Esophagus muscularis mucosa (tissue), 4 donors: ENCODE results near the gene SPP2. TPM values are rescaled to one million over a fixed set of nuclear protein-coding genes. Genes with fewer than 3 reads are reported as not detected.

ENCODE experiments used
- DNase-seq: peaks from one replicate; pipeline ENCODE4 v3.0.0-alpha.2; 2017; ENCODE audit errors: extremely low spot score
- H3K27ac ChIP-seq, 4 donors: fragments of 200-600 bp; sonication (generic); replicated peaks in 1 of 4; 1 replicate in 3 of 4; 2 replicates in 1 of 4; pipeline ENCODE4 v1.5.1; 2016 to 2019; ENCODE audit warnings: mild to moderate bottlenecking in 1 of 4
- H3K27me3 ChIP-seq, 4 donors: fragments of 200-600 bp; sonication (generic); one replicate each; pipeline versions ENCODE4 v1.5.1 to v1.6.0; 2016 to 2019
- H3K36me3 ChIP-seq, 4 donors: fragments of 200-600 bp; sonication (generic); one replicate each; pipeline ENCODE4 v1.5.1; 2016 to 2019
- H3K4me1 ChIP-seq, 4 donors: fragments of 200-600 bp; sonication (generic); one replicate each; pipeline ENCODE4 v1.5.1; 2016 to 2019
- H3K4me3 ChIP-seq, 4 donors: fragments of 200-600 bp; sonication (generic); 1 replicate in 2 of 4; 2 replicates in 2 of 4; pipeline ENCODE4 v1.5.1; 2016 to 2019; ENCODE audit warnings: mild to moderate bottlenecking in 4 of 4, moderate library complexity in 1 of 4
- H3K9me3 ChIP-seq, 4 donors: fragments of 200-600 bp; sonication (generic); 1 replicate in 3 of 4; 2 replicates in 1 of 4; pipeline ENCODE4 v1.5.1; 2016 to 2019
- EP300 ChIP-seq: sonication (generic); formaldehyde crosslinking; IDR thresholded peaks from one replicate; pipeline ENCODE4 v1.6.1; 2017; ENCODE audit warnings: antibody characterized with exemption
- POLR2A ChIP-seq: fragments of 450-650 bp; IDR thresholded peaks from one replicate; pipeline ENCODE4 v1.6.1; 2017; ENCODE audit warnings: antibody characterized with exemption, moderate library complexity, mild to moderate bottlenecking, low read depth
- POLR2AphosphoS5 ChIP-seq, 2 donors: sonication (generic); formaldehyde crosslinking; IDR thresholded peaks; one replicate each; pipeline ENCODE4 v1.6.1; 2017; ENCODE audit warnings: antibody characterized with exemption in 2 of 2
- WGBS: methylation state at CpG from one replicate; pipeline ENCODE4 v1.1.5; 2018; 5-methylcytosine and 5-hydroxymethylcytosine counted together
- intact Hi-C: fragments of 100-400 bp; cut with DNase I; formaldehyde crosslinking; loops from one replicate; pipeline ENCODE4 v1.15.1; 2023
- total RNA-seq, 4 donors: library from RNA; depleted of rRNA; stranded (reverse); fragments of >200 nt; gene quantifications; one replicate each; pipeline versions ENCODE4 v1.1.0 to v1.2.1, GENCODE V29; 2016
- TF ChIP-seq, protein P1 (sequence below), 3 experiments: fragments of 200-600 bp in 2 of 3; fragments of 450-650 bp in 1 of 3; sonication (generic) in 2 of 3; IDR thresholded peaks; one replicate each; pipeline ENCODE4 v1.5.1; 2017 to 2019; ENCODE audit warnings: antibody characterized with exemption in 3 of 3, mild to moderate bottlenecking in 2 of 3, moderate library complexity in 1 of 3

SPP2 gene
- total RNA-seq, 4 donors from 2014 or later, result not detected

DNA sequence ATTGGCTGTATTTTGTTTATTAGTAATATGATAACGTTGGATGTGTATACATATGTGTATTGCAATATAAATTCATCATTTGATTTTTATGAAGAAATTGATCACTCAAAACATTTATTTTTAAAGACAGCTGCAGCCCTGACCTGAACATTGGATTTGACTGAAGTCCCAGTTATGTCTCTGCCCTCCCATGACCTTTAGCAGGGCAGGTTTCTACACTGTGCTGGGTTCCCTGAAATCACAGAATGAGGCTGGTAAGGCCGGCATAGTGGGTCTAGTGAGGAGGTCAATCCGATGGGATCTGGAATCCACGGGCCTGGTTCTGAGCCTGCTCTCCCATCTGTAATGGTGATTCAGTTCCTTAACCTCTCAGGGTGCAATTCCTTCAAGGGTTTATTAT, 22.0 kb downstream of the SPP2 start:
- 92% methylated on average over 4 of the region's 4 CpGs for WGBS
- intact Hi-C loops, result no loop called here

DNA sequence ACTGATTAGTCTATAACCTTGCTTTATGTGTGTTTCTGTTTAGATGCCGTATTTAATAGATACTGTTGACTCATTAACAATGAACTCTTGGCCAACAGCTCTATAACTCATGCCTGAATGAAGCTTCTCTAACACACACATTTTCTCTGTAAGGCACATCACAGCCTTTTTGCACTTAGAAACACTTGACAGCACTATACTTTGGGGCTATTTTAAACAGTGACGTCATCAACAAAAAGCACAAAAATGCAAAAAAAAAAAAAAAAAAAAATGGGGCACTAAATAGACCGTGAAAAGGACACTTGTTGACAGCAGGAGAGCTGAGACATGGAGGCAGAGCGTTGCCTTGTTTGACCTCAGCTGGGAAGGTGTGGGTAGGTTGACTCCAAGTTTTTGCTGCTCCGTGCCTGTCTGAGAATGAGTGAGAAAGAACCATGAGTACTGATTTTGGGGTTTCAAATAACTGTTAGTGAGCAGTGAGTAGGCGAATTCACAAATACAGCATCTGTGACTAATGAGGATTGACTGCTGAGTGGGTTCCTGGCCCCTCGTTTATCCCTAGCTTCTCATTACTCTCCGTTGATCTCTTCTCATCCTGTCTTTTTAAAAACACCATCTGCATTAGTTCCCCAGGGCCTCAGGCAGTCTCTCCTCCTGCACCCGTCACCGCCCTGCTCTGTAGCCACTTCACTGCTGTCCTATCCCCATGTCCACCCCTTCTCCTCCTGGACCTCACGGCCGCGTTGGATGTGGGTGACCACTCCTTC, 24.4 kb downstream of the SPP2 start:
- H3K36me3 ChIP-seq, result no peaks in the 10 kb centered on the region
- H3K4me1 ChIP-seq, result no peaks in the 10 kb centered on the region
- WGBS, result 70% methylated on average over 13 of the region's 13 CpGs
- H3K4me3 ChIP-seq, result no peak overlapping the region
- no peaks in the 10 kb centered on the region for H3K9me3 ChIP-seq
- H3K27me3 ChIP-seq, result no peaks in the 10 kb centered on the region
- TF ChIP-seq POLR2AphosphoS5 (IDR thresholded peaks at IDR 0.05) (no peak), POLR2A (no peak), EP300 (no peak)
- TF ChIP-seq, protein P1, sequence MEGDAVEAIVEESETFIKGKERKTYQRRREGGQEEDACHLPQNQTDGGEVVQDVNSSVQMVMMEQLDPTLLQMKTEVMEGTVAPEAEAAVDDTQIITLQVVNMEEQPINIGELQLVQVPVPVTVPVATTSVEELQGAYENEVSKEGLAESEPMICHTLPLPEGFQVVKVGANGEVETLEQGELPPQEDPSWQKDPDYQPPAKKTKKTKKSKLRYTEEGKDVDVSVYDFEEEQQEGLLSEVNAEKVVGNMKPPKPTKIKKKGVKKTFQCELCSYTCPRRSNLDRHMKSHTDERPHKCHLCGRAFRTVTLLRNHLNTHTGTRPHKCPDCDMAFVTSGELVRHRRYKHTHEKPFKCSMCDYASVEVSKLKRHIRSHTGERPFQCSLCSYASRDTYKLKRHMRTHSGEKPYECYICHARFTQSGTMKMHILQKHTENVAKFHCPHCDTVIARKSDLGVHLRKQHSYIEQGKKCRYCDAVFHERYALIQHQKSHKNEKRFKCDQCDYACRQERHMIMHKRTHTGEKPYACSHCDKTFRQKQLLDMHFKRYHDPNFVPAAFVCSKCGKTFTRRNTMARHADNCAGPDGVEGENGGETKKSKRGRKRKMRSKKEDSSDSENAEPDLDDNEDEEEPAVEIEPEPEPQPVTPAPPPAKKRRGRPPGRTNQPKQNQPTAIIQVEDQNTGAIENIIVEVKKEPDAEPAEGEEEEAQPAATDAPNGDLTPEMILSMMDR (IDR thresholded peaks at IDR 0.05), result no peak
- DNase-seq, result no peak
- intact Hi-C loops, result no loop called here
- no peak overlapping the region for H3K27ac ChIP-seq

More for the DNA sequence above, 22.0 kb downstream of the SPP2 start:
- peak; percentile 62 for DNase-seq
- Histone ChIP-seq H3K4me1 (no peaks in the 10 kb centered on the region), H3K27me3 (no peaks in the 10 kb centered on the region), H3K4me3 (no peak overlapping the region), H3K9me3 (peaks cover 0 to 9% (median 4%) of the 10 kb centered on the region in 4 donors), H3K27ac (no peak overlapping the region), H3K36me3 (no peaks in the 10 kb centered on the region)
- TF ChIP-seq POLR2A (no peak), EP300 (no peak), POLR2AphosphoS5 (IDR thresholded peaks at IDR 0.05) (no peak)
- TF ChIP-seq, protein P1 (IDR thresholded peaks at IDR 0.05), result no peak

GRCh38 chr2:234075518-234075915, 25.0 kb downstream of the SPP2 start:
- Histone ChIP-seq H3K27me3 (no peaks in the 10 kb centered on the region), H3K4me1 (no peaks in the 10 kb centered on the region), H3K36me3 (no peaks in the 10 kb centered on the region), H3K9me3 (no peaks in the 10 kb centered on the region), H3K27ac (no peak overlapping the region), H3K4me3 (no peak overlapping the region)
- intact Hi-C loops, result no loop called here
- TF ChIP-seq POLR2A, result no peak
- TF ChIP-seq, protein P1 (IDR thresholded peaks at IDR 0.05), result no peak
- no peak for TF ChIP-seq EP300
- TF ChIP-seq POLR2AphosphoS5 (IDR thresholded peaks at IDR 0.05), result no peak
- DNase-seq, result peak; percentile 84
- WGBS, result 45% methylated on average over 4 of the region's 4 CpGs

DNA sequence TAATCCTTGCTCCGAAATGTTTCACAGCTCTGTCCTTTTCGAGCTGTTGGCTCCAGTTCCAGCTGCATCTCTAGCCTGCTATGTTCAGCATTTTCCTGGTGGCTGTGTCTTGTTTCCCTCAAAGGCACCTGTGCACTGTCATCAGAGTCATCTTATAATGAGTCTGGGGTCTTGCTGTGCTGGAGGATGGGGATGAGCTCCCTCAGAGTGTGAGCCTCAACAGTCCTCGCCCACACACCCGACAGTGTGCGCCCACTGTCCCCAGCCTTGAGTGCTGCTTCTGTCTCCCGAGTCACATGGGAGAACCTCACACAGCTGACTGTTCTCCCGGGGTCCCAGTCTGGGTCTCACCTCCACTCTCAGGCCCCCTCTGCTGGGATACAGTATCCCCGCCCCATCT, 25.4 kb downstream of the SPP2 start:
- Histone ChIP-seq H3K27me3 (no peaks in the 10 kb centered on the region), H3K4me1 (no peaks in the 10 kb centered on the region), H3K27ac (no peak overlapping the region), H3K36me3 (no peaks in the 10 kb centered on the region), H3K9me3 (no peaks in the 10 kb centered on the region), H3K4me3 (no peak overlapping the region)
- 91% methylated on average over 5 of the region's 8 CpGs for WGBS
- TF ChIP-seq EP300, result no peak
- TF ChIP-seq, protein P1 (IDR thresholded peaks at IDR 0.05), result no peak
- TF ChIP-seq POLR2A, result no peak
- TF ChIP-seq POLR2AphosphoS5 (IDR thresholded peaks at IDR 0.05), result no peak
- peak; percentile 89 for DNase-seq
- intact Hi-C loops, result no loop called here

GRCh38 chr2:234076451-234076850, 25.9 kb downstream of the SPP2 start:
- Histone ChIP-seq H3K27me3 (no peaks in the 10 kb centered on the region), H3K36me3 (no peaks in the 10 kb centered on the region), H3K4me3 (no peak overlapping the region), H3K9me3 (no peaks in the 10 kb centered on the region), H3K27ac (no peak overlapping the region), H3K4me1 (no peaks in the 10 kb centered on the region)
- intact Hi-C loops, result no loop called here
- 91% methylated on average over 3 of the region's 3 CpGs for WGBS
- peak; percentile 85 for DNase-seq
- TF ChIP-seq, protein P1 (IDR thresholded peaks at IDR 0.05), result no peak
- TF ChIP-seq EP300 (no peak), POLR2AphosphoS5 (IDR thresholded peaks at IDR 0.05) (no peak), POLR2A (no peak)
